Measurements from ENCODE around the gene ATP8B2. TPM values are rescaled to one million over a fixed set of nuclear protein-coding genes. Genes with fewer than 3 reads are reported as not detected.

The ATP8B2 gene
- total RNA-seq, 1 experiment from 2014 or later: 50.0 TPM

- TF ChIP-seq CBFB (CRISPR knock-in tag; IDR thresholded peaks at IDR 0.05; ENCODE audit: low read depth) (no peak), USF1 (CRISPR knock-in tag; IDR thresholded peaks at IDR 0.05) (no peak), ZNF512 (CRISPR knock-in tag; IDR thresholded peaks at IDR 0.05; ENCODE audit: borderline replicate concordance) (no peak)
Observed at GRCh38 chr1:154400381-154400801, 75.1 kb downstream of the ATP8B2 start (continued).

Other genes starting within 250 kb of the ATP8B2 start
- gene NUP210L, start 170.5 kb upstream of the ATP8B2 start, total RNA-seq (2021): 0.02 to 0.09 TPM in 2 of 3 replicates, not detected in the other
- 496 to 614 TPM (median 504 TPM) in 3 replicates for gene TPM3, start 133.4 kb upstream of the ATP8B2 start, total RNA-seq (2021)
- gene CFAP141, start 119.2 kb upstream of the ATP8B2 start, total RNA-seq (2021): not detected in 3 replicates
- gene UBAP2L, start 104.6 kb upstream of the ATP8B2 start, total RNA-seq (2021): 201 to 205 TPM (median 203 TPM) in 3 replicates
- 63.4 to 69.2 TPM (median 65.8 TPM) in 3 replicates for gene HAX1, start 52.9 kb upstream of the ATP8B2 start, total RNA-seq (2021)
- gene AQP10, start 4.4 kb upstream of the ATP8B2 start, total RNA-seq (2021): not detected in 3 replicates
- gene IL6R, start 79.8 kb downstream of the ATP8B2 start, total RNA-seq (2021): 3.2 to 7.0 TPM (median 3.4 TPM) in 3 replicates
- 0.09 to 0.46 TPM (median 0.25 TPM) in 3 replicates for gene TDRD10, start 176.7 kb downstream of the ATP8B2 start, total RNA-seq (2021)
- 0.73 to 1.1 TPM (median 0.79 TPM) in 3 replicates for gene SHE, start 176.9 kb downstream of the ATP8B2 start, total RNA-seq (2021)
- gene UBE2Q1, start 233.1 kb downstream of the ATP8B2 start, total RNA-seq (2021): 60.8 to 62.7 TPM (median 61.6 TPM) in 3 replicates
- gene CHRNB2, start 242.3 kb downstream of the ATP8B2 start, total RNA-seq (2021): 1.6 to 1.7 TPM (median 1.7 TPM) in 3 replicates

Measured in WTC11 (cell line).